Renal cortical epithelial cell (primary cell): Measurements from ENCODE around the gene OGFRL1. TPM values are rescaled to one million over a fixed set of nuclear protein-coding genes. Genes with fewer than 3 reads are reported as not detected.
"Not testable (repeated sequence)": the region's sequence is repeated elsewhere in the genome, so short reads cannot be mapped to it uniquely, and the experiment has no call there.

Experiments
- DNase-seq: peaks from one replicate; pipeline ENCODE4 v3.0.0-alpha.2; 2011; ENCODE audit warnings: low read depth
- total RNA-seq: library from RNA; depleted of rRNA; stranded (reverse); fragments of >200 nt; gene quantifications from 2 replicates; pipeline ENCODE4 v1.2.3, GENCODE V29; 2014

OGFRL1 gene
- total RNA-seq, result 34.5 and 96.0 TPM in 2 replicates

GRCh38 chr6:71288228-71289038 is at the start of gene OGFRL1:
OGFRL1 (plus strand) TSS chr6:71288811; CDS start chr6:71288937, 126 bp downstream.
- DNase-seq, result peak; percentile 78

- no peak for DNase-seq
Observed at GRCh38 chr6:71239694-71240093, 48.9 kb upstream of the OGFRL1 start.

GRCh38 chr6:71245265-71246049 is 43.2 kb upstream of the OGFRL1 start:
- no peak for DNase-seq

GRCh38 chr6:71246596-71246995 is 42.0 kb upstream of the OGFRL1 start:
- no peak for DNase-seq

- peak; percentile 98 for DNase-seq
Observed at GRCh38 chr6:71248306-71248765, 40.3 kb upstream of the OGFRL1 start.

DNA sequence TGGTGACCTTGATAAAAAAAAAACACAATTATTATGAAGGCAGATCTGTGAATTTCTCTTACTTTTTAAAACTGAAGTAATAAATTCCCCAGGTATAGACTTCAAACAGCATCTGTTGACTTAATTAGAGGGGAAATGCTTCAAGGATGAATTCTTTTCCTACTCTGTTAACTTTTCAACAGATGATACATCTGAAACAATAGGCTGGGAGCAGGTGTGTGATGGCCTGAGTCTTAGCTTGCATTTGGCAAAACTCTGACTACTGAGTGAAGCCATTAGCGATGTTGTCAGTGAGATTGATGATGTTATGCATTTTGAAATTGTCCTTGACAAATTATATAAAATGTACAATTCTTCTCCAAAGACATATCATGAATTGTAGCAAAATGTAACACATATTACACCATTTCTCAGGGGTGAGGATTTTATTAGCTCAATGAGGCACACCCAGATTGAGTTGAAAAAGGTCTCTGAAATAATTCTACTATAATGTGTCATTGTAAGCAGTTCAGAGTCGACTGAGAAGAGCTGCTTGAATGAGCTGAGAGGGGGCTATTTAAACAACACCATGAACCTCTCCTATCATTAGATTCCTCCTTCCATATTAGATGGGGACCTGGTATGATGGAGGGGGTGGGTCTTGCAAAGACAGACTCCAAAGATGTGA is 39.6 kb upstream of the OGFRL1 start:
- DNase-seq, result peak; percentile 55

DNA sequence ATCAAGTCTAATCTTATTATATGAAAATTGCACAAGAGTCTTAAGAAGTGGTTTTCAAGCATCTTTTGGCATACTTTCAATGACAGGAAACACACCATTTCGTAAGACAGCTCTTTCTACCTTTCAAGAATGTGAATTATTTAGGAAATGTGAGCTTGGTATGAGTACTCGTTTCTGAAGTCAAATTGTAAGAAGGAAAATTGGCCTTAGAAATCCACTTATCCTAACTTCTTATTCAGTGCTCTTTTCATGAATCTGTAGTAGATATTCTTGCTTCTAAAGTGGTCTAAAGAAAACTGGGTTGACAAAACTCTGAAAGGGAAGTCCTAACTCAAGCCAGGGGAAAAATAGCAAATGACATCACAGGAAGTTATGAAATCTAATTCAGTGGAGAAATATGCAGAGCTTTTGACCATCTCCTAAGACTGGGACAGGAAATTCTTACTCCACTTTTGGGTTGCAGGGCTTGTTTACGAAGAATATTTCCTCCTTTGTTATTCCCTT is 38.5 kb upstream of the OGFRL1 start:
- DNase-seq, result peak; percentile 96

DNA sequence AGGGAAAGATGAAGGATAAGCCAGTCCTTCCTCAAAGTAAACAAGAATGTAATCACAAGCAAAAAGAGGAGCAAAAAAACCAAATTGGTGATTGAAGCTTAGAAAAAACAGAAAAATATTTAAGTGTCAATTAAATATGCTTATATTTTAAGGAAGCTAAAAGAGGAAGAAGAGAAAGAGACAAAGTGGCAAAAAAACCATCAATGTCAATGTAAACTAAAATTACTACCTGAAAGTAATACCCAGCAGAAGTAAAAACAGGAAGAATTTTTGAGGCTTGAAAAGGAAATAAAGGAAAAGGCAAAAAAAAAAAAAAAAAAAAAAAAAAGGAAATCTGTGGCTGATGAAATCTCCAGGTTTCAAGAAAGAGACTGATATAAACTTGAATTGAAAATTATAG is 36.2 kb upstream of the OGFRL1 start:
- DNase-seq, result no peak

DNA sequence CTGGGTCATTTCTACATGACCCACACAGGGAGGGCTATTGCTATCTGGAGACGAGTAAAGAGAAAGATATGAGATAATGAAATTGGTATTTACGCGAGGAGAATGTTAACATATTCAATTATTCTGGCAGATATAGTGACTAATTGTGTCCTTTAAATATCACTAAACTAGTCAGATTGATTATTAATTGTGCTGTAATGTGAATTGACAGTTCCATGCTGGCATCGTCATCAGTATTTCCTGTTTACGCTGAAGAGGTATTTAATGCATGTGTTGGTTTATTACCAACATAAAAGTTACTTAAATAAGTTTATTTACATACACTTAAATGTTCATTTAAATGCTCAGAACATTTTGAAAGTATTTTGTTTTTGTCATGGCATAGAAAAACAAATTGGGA is 35.7 kb upstream of the OGFRL1 start:
- DNase-seq, result no peak

- DNase-seq, result no peak
Observed at GRCh38 chr6:71254323-71254722, 34.3 kb upstream of the OGFRL1 start.

GRCh38 chr6:71258078-71258866 is 30.3 kb upstream of the OGFRL1 start:
- no peak for DNase-seq

DNA sequence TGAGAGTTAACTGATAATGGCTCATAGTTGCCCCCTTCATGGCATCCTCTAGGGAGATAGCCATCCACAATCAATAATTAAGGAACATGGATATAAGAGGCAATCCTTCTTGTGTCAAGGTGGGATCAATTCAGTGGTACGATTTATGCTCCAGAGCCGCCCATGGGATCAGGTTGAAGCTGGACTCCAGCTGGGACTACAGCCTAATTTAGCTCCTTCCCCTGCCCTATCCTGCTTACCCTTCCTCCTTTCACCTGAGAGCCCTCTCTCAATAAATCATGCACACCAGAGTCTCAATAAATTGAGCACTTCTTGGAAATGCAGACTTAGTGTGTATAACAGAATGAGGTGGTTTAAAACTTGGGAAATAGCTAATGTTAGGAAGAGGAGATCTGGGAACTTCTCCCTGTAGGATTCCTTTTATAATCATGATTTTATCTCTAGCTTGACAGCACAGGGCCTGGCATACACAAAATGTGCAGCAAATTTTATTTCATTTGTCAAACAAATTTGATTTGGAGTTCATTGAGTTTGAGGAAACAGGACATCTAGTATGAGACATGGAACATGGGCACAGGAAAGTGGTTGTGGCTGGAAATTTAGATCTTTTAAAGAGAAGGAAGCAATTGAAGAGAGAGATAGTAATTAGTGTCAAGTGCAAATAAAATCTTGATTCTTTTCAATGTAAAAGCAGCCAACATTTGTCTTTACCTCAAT is 28.6 kb upstream of the OGFRL1 start:
- no peak for DNase-seq

DNA sequence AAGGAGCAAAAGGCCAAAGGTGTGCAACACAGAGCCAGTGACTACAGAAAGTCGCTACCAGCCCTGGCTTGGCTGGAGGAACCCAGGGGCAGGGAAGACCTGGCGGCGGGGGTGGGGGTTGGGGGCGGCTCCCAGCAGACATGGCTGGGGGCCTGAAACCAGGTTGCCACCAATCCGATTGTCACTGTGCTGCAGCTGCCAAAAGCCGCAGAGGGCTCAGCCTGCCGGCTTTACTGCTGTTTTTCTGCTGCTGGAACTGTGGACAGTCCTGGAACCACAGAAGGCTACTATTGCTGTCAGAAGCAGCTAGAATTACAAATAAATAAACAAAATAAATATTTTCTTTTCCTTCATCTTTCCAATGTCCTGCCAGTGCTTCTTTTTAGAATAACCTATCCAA is 25.7 kb upstream of the OGFRL1 start:
- DNase-seq, result no peak

DNA sequence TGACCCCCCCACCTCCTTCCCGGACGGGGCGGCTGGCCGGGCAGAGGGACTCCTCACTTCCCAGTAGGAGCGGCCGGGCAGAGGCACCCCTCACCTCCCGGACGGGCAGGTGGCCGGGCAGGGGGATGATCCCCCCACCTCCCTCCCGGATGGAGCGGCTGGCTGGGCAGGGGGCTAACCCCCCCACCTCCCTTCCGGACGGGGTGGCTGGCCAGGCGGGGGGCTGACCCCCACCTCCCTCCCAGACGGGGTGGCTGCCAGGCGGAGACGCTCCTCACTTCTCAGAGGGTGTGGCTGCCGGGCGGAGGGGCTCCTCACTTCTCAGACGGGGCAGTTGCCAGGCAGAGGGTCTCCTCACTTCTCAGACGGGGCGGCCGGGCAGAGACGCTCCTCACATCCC is 22.2 kb upstream of the OGFRL1 start:
- DNase-seq, result not testable (repeated sequence)

- DNase-seq, result no peak
Observed at GRCh38 chr6:71268735-71269437, 19.7 kb upstream of the OGFRL1 start.

- DNase-seq, result no peak
Observed at GRCh38 chr6:71277926-71278600, 10.5 kb upstream of the OGFRL1 start.

DNA sequence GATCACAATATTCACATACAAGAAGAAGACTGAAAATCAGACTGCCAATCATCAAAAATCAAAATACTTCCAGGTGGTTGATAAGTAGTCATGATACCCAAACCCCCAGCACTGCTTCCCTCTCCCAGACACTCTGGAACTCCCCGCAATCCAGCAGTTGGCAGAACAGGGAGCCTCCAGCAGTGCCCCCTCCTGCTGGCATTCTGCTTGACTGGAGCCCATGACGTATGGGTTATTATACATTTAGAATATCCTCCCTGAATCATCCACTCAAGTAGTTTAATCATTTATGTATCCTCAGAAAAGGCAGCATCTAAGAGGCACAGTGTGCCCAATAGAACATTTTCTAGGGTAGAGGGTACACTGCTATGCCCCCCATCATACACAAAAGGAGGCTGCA is 9.3 kb upstream of the OGFRL1 start:
- DNase-seq, result peak; percentile 11

DNA sequence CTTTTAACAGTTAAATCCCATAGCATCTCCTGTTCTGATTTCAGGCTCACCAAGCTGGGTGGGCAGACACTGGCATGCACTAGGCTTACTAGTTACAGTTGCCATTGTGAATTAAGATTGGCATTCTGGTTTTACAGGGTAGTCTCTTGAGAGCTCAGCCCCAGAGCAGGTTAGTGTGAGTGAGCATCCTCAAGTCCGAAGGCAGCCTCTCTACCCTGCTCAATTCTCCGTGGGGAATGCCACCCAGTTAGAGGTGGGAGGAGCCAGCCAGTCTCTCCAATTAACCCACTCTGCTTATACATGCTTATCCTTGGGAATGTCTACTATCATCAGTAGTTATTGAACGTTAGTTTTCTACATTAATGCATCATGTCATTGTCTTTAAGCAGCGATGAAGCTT is 8.9 kb upstream of the OGFRL1 start:
- no peak for DNase-seq

GRCh38 chr6:71280701-71281100 is 7.9 kb upstream of the OGFRL1 start:
- DNase-seq, result no peak

GRCh38 chr6:71284785-71285184 is 3.8 kb upstream of the OGFRL1 start:
- no peak for DNase-seq
